GM12801 (cell line): ENCODE data around the gene TRIM65.

Experiments
- CTCF ChIP-seq: IDR thresholded peaks from one replicate; pipeline ENCODE4 v1.5.1; 2011; ENCODE audit warnings: control low read depth; ENCODE audit not compliant: insufficient read length; ENCODE audit errors: extremely low read depth

The TRIM65 gene

GRCh38 chr17:75842411-75842810 is 54.3 kb downstream of the TRIM65 start:
- TF ChIP-seq CTCF = no peak

GRCh38 chr17:75840799-75841164 is 56.0 kb downstream of the TRIM65 start:
- no peak for TF ChIP-seq CTCF

- TF ChIP-seq CTCF = no peak
Measured at GRCh38 chr17:75839942-75840798, 56.6 kb downstream of the TRIM65 start.
